GM12891 (cell line): ENCODE results near the gene GTF2H2. TPM values are rescaled to one million over a fixed set of nuclear protein-coding genes. Genes with fewer than 3 reads are reported as not detected.
"Not testable (repeated sequence)": the region's sequence is repeated elsewhere in the genome, so short reads cannot be mapped to it uniquely, and the experiment has no call there.

Source experiments
- DNase-seq: peaks from one replicate; pipeline ENCODE4 v3.0.0; 2011; ENCODE audit warnings: low spot score; ENCODE audit not compliant: insufficient read length
- FAIRE-seq: peaks from 2 replicates; lab custom pipeline; 2011; peaks lifted over from hg19 to GRCh38; lab: Jason Lieb, UNC
- polyA plus RNA-seq: library from polyadenylated mRNA; unstranded; fragments of >200 nt; gene quantifications from one replicate; pipeline ENCODE4 v1.2.1, GENCODE V29; 2012; ENCODE audit warnings: low read depth, missing spikeins, inconsistent platforms; ENCODE audit not compliant: missing spikeins

GTF2H2 gene
- 12.6 TPM for polyA plus RNA-seq

DNA sequence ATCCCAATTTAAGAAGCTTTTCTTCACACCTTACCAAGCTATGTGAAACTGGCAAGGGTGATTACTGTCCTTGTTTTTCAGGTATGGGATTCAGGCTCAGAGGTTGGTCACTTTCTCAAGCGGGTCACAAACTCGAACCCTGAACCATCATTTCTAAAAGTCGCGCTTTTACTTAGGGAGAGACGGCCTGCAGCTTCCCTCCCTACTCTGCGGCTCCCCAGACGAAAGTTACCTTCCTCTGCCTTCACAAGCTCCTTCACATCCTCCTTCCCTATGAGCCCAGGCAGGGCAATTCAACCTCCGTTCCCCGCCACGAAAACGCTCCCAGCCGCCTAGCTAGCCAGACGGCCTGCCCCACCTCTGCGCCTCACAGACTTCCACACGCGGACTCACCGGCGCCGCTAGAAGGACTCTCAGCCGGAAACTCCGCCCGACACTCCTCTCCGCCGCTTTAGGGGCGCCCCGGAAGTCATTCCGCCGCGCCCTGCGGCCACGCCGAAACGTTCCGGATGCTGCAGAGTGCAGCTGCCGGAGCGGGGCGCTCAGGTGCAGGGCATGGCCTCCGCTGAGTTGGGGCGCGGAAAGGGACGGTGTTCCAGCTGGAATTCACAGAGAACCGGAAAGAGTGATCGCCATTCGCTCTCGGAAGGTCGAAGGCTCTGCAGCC, at the start of gene GTF2H2:
Gene GTF2H2 (minus strand): TSS at position 415 of the 667 bp plus-strand sequence. CDS start 4,913 bp downstream, outside the sequence.
- not testable (repeated sequence) for FAIRE-seq

DNA sequence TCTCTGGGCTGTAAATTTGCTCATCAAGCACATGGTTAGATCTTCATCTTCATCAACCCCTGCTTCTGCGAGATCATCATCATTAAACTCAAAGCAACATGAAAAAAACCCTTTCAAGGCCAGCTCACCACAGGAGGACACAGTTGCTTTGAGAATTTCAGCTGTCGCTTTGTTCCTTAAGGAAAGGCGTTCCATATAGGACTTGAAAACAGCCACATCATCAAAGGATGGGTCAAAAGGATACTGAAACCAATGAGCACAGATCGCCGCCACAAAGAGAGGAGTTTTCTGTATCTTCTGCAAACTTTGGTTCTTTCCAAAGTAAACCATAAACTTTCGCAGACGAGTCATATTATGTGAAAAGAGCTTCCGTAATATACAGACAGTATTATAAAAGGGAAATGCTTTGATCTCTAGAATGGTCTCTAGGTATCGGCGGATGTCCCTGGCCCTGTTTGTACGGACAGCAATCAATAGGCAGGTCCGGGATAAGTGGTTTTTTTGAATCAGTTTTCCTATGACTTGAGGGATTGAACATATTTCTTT, 42.3 kb upstream of the GTF2H2 start:
- not testable (repeated sequence) for FAIRE-seq, DNase-seq

More for the DNA sequence above, at the start of gene GTF2H2:
- not testable (repeated sequence) for DNase-seq

DNA sequence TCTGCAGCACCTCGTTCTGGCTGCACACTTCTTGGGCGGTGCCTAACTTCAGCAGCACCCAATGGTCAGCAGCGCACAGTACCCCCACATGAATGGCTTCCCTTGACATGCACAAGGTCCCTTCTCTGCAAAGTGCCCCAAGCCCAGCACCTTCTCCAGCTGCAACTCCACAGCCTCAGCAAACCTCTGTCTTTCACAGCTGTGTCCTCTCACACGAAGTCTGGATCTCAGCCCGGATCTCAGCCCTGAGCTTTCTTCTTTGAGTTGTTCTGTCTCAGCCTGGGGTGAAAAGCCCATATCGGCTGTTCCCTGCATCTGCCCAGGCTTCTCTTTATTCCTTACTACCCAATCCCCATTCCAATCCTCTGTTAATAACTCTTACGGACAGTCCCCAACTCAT, 32.5 kb upstream of the GTF2H2 start:
- not testable (repeated sequence) for DNase-seq, FAIRE-seq

DNA sequence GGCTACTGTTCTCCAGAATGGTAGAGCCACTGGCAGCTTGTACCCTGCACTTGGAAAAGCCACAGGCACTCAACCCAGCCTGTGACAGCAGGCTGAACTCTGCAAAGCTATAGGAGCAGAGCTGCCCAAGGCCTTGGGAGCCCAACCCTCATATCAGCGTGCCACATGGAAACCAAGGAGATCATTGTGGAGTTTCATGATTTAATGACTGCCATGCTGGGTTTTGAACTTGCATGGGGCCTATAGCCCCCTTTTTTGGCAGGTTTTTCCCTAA, 30.4 kb upstream of the GTF2H2 start:
- not testable (repeated sequence) for DNase-seq, FAIRE-seq

DNA sequence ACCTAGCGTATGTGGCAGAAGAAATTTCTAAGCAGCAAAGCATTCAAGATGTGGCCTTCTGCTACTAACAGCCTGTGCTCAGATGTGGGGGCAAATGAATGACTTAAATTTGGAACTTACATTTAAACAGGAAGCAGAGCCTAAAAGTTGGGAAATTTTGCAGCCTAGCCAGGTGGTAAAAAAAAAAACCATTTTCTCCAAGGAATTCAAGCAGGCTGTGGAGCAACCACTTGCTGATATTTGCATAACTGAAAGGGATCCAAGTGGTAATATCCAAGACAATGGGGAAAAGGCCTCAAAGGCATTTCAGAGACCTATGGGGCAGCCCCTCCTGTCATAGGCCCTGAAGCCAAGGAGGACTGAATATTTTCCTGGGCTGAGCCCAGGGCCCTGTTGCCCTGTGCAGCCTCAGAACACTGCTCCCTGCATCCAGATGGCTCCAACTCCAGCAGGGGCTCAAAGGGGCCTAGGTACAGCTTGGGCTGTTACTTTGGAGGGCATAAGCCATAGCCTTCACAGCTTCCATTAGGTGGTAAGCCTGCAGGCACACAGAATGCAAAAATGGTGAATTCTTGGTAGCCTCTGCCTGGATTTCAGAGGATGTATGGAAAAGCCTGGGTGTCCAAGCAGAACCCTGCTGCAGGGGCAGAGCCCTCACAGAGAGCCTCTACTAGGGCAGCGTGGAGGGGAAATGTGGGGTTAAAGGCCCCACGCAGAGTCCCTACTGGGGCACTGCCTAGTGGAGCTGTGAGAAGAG, 29.9 kb upstream of the GTF2H2 start:
- DNase-seq, FAIRE-seq: not testable (repeated sequence)

DNA sequence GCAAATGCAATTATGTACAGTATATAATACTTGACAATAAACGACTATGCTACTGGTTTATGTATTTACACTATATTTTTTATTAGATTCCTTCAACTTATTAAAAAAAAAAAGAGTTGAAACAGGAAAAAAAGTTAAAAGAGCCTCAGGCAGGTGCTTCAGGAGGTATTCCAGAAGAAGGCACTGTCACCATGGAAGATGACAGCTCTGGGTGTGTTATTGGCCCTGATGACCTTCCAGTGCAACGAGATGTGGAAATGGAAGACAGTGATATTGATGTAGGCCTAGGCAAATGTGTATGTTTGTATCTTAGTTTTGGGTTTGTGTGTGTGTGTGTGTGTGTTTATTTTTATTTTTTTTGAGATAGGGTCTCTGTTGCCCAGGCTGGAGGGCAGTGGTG, 22.3 kb upstream of the GTF2H2 start:
- DNase-seq, FAIRE-seq: not testable (repeated sequence)

DNA sequence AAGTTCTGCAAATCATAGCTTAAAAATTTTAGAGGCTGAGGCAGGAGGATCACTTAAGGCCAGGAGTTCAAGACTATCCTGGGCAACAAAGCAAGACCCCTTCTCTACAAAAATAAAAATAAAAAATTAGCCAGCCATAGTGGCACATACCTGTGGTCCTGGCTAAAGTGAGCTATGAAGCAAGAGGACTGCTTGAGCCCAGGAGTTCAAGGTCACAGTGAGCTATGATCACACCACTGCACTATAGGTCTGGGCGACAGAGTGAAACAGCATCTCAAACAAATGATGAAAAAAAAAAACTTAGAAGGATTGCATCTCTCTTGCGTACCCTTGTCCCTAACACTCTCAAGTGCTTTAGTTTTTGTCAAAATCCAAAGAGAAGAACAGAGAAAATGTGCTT, 21.3 kb upstream of the GTF2H2 start:
- FAIRE-seq, DNase-seq: not testable (repeated sequence)

DNA sequence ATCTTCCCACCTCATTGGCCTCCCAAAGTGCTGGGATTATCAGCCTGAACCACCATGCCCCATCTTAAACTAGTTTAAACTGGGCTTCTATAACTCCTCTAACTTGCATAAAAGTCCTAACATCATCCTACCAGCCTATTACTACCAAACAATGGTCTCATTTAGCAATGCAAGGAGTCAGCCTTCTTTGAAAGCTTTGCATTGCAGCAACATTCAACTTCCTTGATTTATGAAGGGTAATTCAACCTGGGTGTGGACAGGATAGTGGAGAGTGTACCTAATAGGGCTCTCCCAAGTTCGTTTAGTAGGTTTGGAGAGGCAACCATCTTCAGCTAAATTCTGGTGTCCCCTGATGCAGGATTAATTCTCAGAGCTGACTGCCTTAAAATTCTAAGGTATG, 18.7 kb upstream of the GTF2H2 start:
- FAIRE-seq, DNase-seq: not testable (repeated sequence)

DNA sequence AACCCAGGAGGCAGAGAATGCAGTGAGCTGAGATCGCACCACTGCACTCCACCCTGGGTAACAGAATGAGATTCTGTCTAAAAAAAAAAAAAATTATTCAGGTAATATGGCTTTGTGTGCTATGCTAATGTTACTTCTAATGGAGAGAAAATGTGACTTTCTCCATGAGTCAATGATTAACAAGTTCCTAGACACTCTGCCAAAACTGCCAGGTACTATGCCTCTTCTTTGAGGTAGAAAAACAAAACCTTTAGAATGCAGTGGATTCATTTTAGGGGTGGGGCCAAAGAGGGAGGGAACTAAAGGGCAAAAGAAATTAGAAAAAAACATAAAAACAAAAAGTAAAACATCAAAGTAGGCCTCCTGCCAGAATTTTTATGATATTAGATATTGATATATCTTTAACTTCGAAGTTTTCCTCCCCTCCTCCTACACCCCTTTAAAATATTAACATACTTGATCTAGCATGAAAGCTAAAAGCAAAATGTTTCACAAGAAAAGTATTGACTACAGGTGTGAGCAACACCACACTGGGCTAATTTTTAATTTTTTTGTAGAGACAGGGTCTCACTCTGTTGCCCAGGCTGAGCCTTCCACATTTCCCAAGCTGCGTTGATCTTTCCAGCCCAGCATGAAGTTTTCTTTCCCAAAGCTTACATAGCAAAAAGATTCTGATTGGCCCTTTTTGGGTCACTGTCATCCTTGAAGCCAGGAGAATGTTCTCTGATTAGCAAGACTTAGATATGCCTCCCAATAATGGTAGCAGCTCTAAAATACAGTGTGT, 17.0 kb upstream of the GTF2H2 start:
- not testable (repeated sequence) for FAIRE-seq, DNase-seq

DNA sequence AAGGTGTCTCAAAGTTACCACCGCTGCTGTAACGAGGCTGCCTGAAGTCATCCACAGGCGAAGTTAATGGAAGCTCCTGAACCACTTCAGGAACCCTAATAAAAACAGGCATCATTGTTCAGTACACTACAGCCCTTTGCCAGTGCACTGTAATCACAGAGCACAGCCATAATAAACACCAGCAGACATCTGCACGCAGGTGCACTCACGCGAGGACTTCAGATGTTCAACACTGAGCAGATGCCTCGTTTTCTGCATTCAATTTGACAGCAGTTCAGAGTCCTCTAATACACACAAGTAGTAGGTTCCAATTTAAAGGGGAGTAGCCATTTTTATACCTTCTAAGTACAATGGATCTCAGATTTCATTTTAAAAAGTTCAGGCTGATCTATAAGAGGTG, 15.4 kb upstream of the GTF2H2 start:
- FAIRE-seq, DNase-seq: not testable (repeated sequence)

DNA sequence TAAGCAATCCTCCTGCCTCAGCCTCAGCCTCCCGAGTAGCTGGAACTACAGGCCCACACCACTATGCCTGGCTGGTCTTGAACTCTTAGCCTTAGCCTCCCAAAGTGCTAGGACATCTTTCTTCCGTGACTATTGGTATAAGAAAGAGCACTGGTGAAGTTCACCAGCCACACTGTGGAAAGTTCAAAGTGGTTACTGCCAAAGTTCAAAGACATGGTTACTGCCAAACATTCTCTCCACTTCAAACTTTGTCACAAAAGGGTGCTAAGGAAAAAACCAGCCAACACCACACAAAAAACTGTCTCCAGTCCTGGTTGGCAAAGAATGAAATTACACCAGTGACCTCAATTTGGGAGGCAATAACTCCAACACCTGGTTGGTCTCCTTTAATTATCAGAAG, 14.9 kb upstream of the GTF2H2 start:
- not testable (repeated sequence) for FAIRE-seq

DNA sequence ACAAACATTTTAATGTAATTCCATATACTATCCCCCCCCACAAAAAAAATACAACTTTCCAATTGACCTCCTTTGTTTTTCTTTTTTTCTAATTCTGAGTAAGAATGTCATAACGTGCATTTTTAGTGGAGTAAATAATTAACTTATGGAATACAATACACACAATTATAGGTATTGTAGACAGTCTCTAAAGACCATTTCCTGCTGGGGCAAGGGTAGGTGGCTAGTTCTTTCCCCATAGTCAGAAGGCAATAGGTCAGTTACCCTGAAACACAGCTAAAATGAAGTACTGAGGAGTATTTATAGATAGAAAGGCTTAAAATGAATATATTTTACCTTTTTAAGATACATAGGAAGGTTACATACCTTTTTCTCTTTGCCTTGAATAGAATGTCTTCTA, 6.2 kb downstream of the GTF2H2 start:
- FAIRE-seq, DNase-seq: not testable (repeated sequence)

More for the DNA sequence above, 14.9 kb upstream of the GTF2H2 start:
- not testable (repeated sequence) for DNase-seq

DNA sequence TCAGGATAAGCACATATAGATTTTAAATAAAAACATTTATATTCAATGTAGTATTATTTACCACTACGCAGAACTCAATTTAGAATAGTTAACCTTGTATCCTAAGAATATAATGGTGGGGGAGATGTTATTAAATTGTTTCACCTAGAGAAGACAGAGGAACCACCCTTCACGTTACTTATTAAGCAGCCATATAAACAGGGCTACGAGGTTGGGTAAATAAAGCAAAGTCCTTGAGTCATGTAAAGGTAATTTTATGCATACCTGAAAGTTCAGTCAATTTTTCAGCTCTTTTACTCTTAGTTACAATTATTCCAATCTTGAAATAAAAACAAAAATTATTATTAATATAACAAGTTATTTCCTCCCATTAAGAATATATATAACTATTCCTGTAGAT, 8.1 kb downstream of the GTF2H2 start:
- not testable (repeated sequence) for DNase-seq

DNA sequence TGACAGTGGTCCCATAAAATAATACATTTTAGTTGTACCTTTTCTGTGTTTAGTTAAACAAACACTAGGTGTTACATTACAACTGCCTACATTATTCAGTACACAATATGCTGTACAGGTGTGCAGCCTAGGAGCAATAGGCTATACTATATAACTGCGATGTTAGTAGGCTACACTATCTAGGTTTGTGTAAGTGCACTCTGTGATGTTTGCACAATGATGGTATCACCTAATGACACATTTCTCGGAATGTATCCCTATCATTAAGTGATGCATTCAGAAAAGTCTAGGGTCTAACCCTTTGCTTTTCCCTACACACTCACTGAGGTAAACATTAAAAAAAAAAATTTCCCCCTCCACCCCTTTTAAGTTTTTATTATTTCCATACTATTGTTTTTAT, 22.7 kb downstream of the GTF2H2 start:
- not testable (repeated sequence) for FAIRE-seq, DNase-seq

More for the DNA sequence above, 8.1 kb downstream of the GTF2H2 start:
- FAIRE-seq, result not testable (repeated sequence)

DNA sequence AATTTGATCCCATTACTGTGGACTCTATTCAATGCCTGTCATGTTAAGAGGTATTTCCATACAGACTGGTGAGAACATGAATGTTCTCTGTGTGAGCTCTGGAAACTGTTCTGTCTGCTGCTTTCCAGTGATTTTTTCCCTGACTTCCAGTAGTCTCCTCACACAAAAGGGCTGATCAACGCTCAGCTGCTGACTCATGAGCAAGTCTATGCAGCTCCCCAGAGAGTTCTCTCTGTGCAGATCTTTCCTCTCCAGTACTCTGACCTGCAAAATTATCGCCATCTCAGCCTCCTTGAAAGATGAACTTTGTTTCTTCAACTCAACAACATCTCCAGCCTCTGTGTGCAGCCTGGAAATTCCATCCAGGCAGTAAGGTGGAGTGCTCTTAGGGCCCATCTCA, 23.3 kb downstream of the GTF2H2 start:
- FAIRE-seq, DNase-seq: not testable (repeated sequence)

DNA sequence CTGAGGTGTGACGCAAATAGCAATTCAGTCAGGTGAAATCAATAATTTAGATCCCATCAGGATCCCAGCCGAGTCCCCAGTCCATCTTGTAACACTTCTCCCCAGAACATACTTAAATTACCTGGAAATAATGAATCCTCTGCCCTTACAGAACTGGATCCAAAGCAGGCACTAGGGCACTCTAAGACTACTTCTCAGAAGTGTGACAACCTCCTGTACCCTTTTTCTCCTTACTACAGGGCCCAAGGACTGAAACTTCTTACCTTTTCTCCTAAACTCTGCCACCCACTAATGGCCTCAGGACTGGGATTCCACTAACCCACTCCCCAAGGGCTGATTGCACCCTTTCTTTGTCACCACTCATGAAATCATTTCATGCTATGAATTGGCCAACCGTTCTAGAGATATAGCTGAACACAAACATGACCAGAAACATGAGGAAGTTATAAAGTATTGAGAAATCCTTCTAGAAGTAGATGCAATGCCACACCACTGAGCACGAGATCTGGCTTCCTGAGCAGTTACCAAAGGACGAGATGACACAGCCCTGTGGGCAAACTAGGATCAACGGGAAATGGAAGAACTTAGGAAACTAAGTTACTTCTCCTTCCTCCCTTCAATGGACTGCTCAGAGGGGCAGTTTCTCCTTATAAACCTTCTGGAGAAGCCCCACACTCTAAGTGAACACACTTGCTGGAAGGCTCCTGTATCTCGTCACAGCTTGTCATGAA, 36.3 kb downstream of the GTF2H2 start:
- not testable (repeated sequence) for FAIRE-seq, DNase-seq

DNA sequence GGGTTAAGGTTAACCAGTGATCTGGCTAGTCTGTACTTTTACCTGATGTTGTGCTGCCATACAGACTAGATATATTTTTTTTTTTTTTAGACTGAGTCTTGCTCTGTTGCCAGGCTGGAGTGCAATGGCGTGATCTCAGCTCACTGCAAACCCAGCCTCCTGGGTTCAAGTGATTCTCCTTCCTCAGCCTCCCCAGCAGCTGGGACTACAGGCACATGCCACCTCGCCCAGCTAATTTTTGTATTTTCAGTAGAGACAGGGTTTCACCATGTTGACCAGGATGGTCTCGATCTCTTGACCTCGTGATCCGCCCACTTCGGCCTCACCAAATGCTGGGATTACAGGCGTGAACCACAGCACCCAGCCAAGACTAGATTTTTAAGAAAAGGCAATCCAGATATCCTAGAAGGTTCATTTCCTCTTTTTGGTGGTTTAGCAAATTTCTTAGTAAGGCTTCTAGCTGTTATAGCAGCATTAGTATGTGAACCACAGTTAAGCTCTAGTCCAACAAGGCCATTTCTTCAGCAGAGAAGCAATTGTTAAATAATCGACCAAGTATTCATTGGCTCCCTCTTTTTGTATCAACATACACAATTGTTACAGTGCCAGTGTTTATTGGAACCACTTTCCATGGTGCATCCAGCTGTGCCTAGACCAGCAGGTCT, 42.1 kb downstream of the GTF2H2 start, which contains the start of gene NAIP:
Gene NAIP (minus strand): TSS at position 51 of the 665 bp plus-strand sequence. CDS start 12,424 bp downstream, outside the sequence.
- not testable (repeated sequence) for FAIRE-seq, DNase-seq

DNA sequence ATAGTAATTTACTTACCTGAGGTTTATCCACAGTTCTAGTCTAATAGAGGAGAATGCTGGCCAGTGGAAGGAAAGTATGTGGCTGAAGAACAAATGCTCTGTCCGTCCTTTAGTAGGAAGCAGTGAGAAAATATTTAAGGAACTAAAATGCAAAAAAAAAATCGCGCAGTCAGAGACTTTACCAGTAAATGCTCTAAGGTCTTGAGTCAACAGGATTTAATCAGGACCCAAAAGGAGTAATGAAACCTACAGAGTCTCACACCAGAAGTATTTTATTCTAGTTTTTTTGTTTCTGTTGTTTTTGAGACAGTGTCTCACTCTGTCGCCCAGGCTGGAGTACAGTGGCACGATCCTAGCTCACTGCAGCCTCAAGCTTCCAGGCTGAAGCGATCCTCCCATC, 46.8 kb downstream of the GTF2H2 start:
- FAIRE-seq, DNase-seq: not testable (repeated sequence)
